ENCODE data around the gene UMPS.

Gene UMPS

GRCh38 chr3:124695369-124695768, 34.9 kb upstream of the UMPS start:
- Histone ChIP-seq H3K36me3 (ENCODE audit: insufficient read depth, low read length) (no peaks in the 10 kb centered on the region), H3K27me3 (ENCODE audit: insufficient read depth, low read length) (no peaks in the 10 kb centered on the region), H3K4me1 (ENCODE audit: control insufficient read depth, insufficient read depth, low read length, unreplicated experiment) (no peaks in the 10 kb centered on the region)

GRCh38 chr3:124696006-124696405, 34.2 kb upstream of the UMPS start:
- H3K4me3 ChIP-seq (ENCODE audit: low read depth, low read length) = no peak overlapping the region
- H3K36me3 ChIP-seq (ENCODE audit: insufficient read depth, low read length) = no peaks in the 10 kb centered on the region
- H3K27ac ChIP-seq (ENCODE audit: low read depth, low read length) = no peak overlapping the region
- no peaks in the 10 kb centered on the region for H3K79me2 ChIP-seq (ENCODE audit: control insufficient read depth, insufficient read depth, low read length, unreplicated experiment)
- no peak overlapping the region for H2AFZ ChIP-seq (ENCODE audit: low read length, unreplicated experiment)
- no peaks in the 10 kb centered on the region for H3K27me3 ChIP-seq (ENCODE audit: insufficient read depth, low read length)
- peaks cover 3% of the 10 kb centered on the region for H3K4me1 ChIP-seq (ENCODE audit: control insufficient read depth, insufficient read depth, low read length, unreplicated experiment)

More at GRCh38 chr3:124695369-124695768, 34.9 kb upstream of the UMPS start:
- H2AFZ ChIP-seq (ENCODE audit: low read length, unreplicated experiment) = no peak overlapping the region
- H3K4me3 ChIP-seq (ENCODE audit: low read depth, low read length) = no peak overlapping the region
- no peak overlapping the region for H3K27ac ChIP-seq (ENCODE audit: low read depth, low read length)
- H3K79me2 ChIP-seq (ENCODE audit: control insufficient read depth, insufficient read depth, low read length, unreplicated experiment) = no peaks in the 10 kb centered on the region

GRCh38 chr3:124697302-124697701, 33.0 kb upstream of the UMPS start:
- Histone ChIP-seq H3K27me3 (ENCODE audit: insufficient read depth, low read length) (no peaks in the 10 kb centered on the region), H3K4me3 (ENCODE audit: low read depth, low read length) (no peak overlapping the region), H3K36me3 (ENCODE audit: insufficient read depth, low read length) (no peaks in the 10 kb centered on the region), H3K27ac (ENCODE audit: low read depth, low read length) (no peak overlapping the region), H3K79me2 (ENCODE audit: control insufficient read depth, insufficient read depth, low read length, unreplicated experiment) (no peaks in the 10 kb centered on the region), H2AFZ (ENCODE audit: low read length, unreplicated experiment) (no peak overlapping the region), H3K4me1 (ENCODE audit: control insufficient read depth, insufficient read depth, low read length, unreplicated experiment) (peaks cover 14% of the 10 kb centered on the region)

GRCh38 chr3:124698030-124698770, 32.1 kb upstream of the UMPS start:
- no peaks in the 10 kb centered on the region for H3K36me3 ChIP-seq (ENCODE audit: insufficient read depth, low read length)
- H3K27me3 ChIP-seq (ENCODE audit: insufficient read depth, low read length) = no peaks in the 10 kb centered on the region
- H3K4me1 ChIP-seq (ENCODE audit: control insufficient read depth, insufficient read depth, low read length, unreplicated experiment) = peaks cover 14% of the 10 kb centered on the region
- no peaks in the 10 kb centered on the region for H3K79me2 ChIP-seq (ENCODE audit: control insufficient read depth, insufficient read depth, low read length, unreplicated experiment)
- no peak overlapping the region for H3K4me3 ChIP-seq (ENCODE audit: low read depth, low read length)
- H3K27ac ChIP-seq (ENCODE audit: low read depth, low read length) = no peak overlapping the region
- no peak overlapping the region for H2AFZ ChIP-seq (ENCODE audit: low read length, unreplicated experiment)

- H3K79me2 ChIP-seq (ENCODE audit: control insufficient read depth, insufficient read depth, low read length, unreplicated experiment) = no peaks in the 10 kb centered on the region
- H3K27me3 ChIP-seq (ENCODE audit: insufficient read depth, low read length) = no peaks in the 10 kb centered on the region
- no peak overlapping the region for H3K27ac ChIP-seq (ENCODE audit: low read depth, low read length)
- no peaks in the 10 kb centered on the region for H3K36me3 ChIP-seq (ENCODE audit: insufficient read depth, low read length)
- no peak overlapping the region for H2AFZ ChIP-seq (ENCODE audit: low read length, unreplicated experiment)
- H3K4me1 ChIP-seq (ENCODE audit: control insufficient read depth, insufficient read depth, low read length, unreplicated experiment) = peaks cover 14% of the 10 kb centered on the region
- H3K4me3 ChIP-seq (ENCODE audit: low read depth, low read length) = no peak overlapping the region
Measured at GRCh38 chr3:124699051-124699450, 31.2 kb upstream of the UMPS start.

- Histone ChIP-seq H3K36me3 (ENCODE audit: insufficient read depth, low read length) (no peaks in the 10 kb centered on the region), H3K4me1 (ENCODE audit: control insufficient read depth, insufficient read depth, low read length, unreplicated experiment) (peaks cover 14% of the 10 kb centered on the region), H3K4me3 (ENCODE audit: low read depth, low read length) (no peak overlapping the region), H2AFZ (ENCODE audit: low read length, unreplicated experiment) (no peak overlapping the region), H3K79me2 (ENCODE audit: control insufficient read depth, insufficient read depth, low read length, unreplicated experiment) (no peaks in the 10 kb centered on the region), H3K27ac (ENCODE audit: low read depth, low read length) (no peak overlapping the region), H3K27me3 (ENCODE audit: insufficient read depth, low read length) (no peaks in the 10 kb centered on the region)
Measured at GRCh38 chr3:124699686-124700396, 30.4 kb upstream of the UMPS start.

- 0 out of 2 replicates have a peak overlapping the region, but pooled peaks have one; percentile 17 for H3K4me3 ChIP-seq (ENCODE audit: low read depth, low read length)
Measured at GRCh38 chr3:124700880-124701684, 29.2 kb upstream of the UMPS start.

GRCh38 chr3:124701687-124702086, 28.6 kb upstream of the UMPS start:
- no peaks in the 10 kb centered on the region for H3K36me3 ChIP-seq (ENCODE audit: insufficient read depth, low read length)
- H3K79me2 ChIP-seq (ENCODE audit: control insufficient read depth, insufficient read depth, low read length, unreplicated experiment) = no peaks in the 10 kb centered on the region
- peak overlapping the region; percentile 17; the same call in 1 of the 2 replicates for H3K4me3 ChIP-seq (ENCODE audit: low read depth, low read length)
- H3K27ac ChIP-seq (ENCODE audit: low read depth, low read length) = peak overlapping the region; percentile 51
- H3K4me1 ChIP-seq (ENCODE audit: control insufficient read depth, insufficient read depth, low read length, unreplicated experiment) = peaks cover 14% of the 10 kb centered on the region
- H2AFZ ChIP-seq (ENCODE audit: low read length, unreplicated experiment) = peak overlapping the region; percentile 41
- no peaks in the 10 kb centered on the region for H3K27me3 ChIP-seq (ENCODE audit: insufficient read depth, low read length)

More at GRCh38 chr3:124700880-124701684, 29.2 kb upstream of the UMPS start:
- Histone ChIP-seq H3K4me1 (ENCODE audit: control insufficient read depth, insufficient read depth, low read length, unreplicated experiment) (peaks cover 14% of the 10 kb centered on the region), H3K79me2 (ENCODE audit: control insufficient read depth, insufficient read depth, low read length, unreplicated experiment) (no peaks in the 10 kb centered on the region), H3K36me3 (ENCODE audit: insufficient read depth, low read length) (no peaks in the 10 kb centered on the region), H2AFZ (ENCODE audit: low read length, unreplicated experiment) (no peak overlapping the region), H3K27me3 (ENCODE audit: insufficient read depth, low read length) (no peaks in the 10 kb centered on the region), H3K27ac (ENCODE audit: low read depth, low read length) (peak overlapping the region; percentile 51)

- Histone ChIP-seq H3K4me1 (ENCODE audit: control insufficient read depth, insufficient read depth, low read length, unreplicated experiment) (peaks cover 21% of the 10 kb centered on the region), H3K27me3 (ENCODE audit: insufficient read depth, low read length) (no peaks in the 10 kb centered on the region), H2AFZ (ENCODE audit: low read length, unreplicated experiment) (no peak overlapping the region), H3K27ac (ENCODE audit: low read depth, low read length) (no peak overlapping the region), H3K36me3 (ENCODE audit: insufficient read depth, low read length) (no peaks in the 10 kb centered on the region), H3K79me2 (ENCODE audit: control insufficient read depth, insufficient read depth, low read length, unreplicated experiment) (no peaks in the 10 kb centered on the region), H3K4me3 (ENCODE audit: low read depth, low read length) (no peak overlapping the region)
Measured at GRCh38 chr3:124702950-124703349, 27.3 kb upstream of the UMPS start.

GRCh38 chr3:124705552-124705951, 24.7 kb upstream of the UMPS start:
- Histone ChIP-seq H3K79me2 (ENCODE audit: control insufficient read depth, insufficient read depth, low read length, unreplicated experiment) (no peaks in the 10 kb centered on the region), H2AFZ (ENCODE audit: low read length, unreplicated experiment) (no peak overlapping the region), H3K36me3 (ENCODE audit: insufficient read depth, low read length) (no peaks in the 10 kb centered on the region), H3K27me3 (ENCODE audit: insufficient read depth, low read length) (peaks cover 8% of the 10 kb centered on the region; the same call in 1 of the 2 replicates), H3K27ac (ENCODE audit: low read depth, low read length) (no peak overlapping the region), H3K4me3 (ENCODE audit: low read depth, low read length) (no peak overlapping the region), H3K4me1 (ENCODE audit: control insufficient read depth, insufficient read depth, low read length, unreplicated experiment) (peaks cover 23% of the 10 kb centered on the region)

Measured in ACC112 (cell line).